Activated T-helper 1 cell treated with Interleukin-2 at 50 U/mL for 16 hours (primary cell): ENCODE results near the gene PLEKHB2.
"Not testable (repeated sequence)": the region's sequence is repeated elsewhere in the genome, so short reads cannot be mapped to it uniquely, and the experiment has no call there.

Experiments
- DNase-seq: peaks from one replicate; pipeline ENCODE4 v3.0.0-alpha.2; 2020; ENCODE audit warnings: low read depth

The PLEKHB2 gene

GRCh38 chr2:131105156-131105949, at the start of gene PLEKHB2:
PLEKHB2 (plus strand) TSS chr2:131105336; CDS start chr2:131120942, 15,606 bp downstream.
- DNase-seq: peak; percentile 91

- no peak for DNase-seq
Measured at GRCh38 chr2:131056204-131056931, 48.8 kb upstream of the PLEKHB2 start.

GRCh38 chr2:131056932-131057287, 48.2 kb upstream of the PLEKHB2 start:
- no peak for DNase-seq

GRCh38 chr2:131058214-131058843, 46.8 kb upstream of the PLEKHB2 start:
- no peak for DNase-seq

- no peak for DNase-seq
Measured at GRCh38 chr2:131058920-131059319, 46.2 kb upstream of the PLEKHB2 start.

DNA sequence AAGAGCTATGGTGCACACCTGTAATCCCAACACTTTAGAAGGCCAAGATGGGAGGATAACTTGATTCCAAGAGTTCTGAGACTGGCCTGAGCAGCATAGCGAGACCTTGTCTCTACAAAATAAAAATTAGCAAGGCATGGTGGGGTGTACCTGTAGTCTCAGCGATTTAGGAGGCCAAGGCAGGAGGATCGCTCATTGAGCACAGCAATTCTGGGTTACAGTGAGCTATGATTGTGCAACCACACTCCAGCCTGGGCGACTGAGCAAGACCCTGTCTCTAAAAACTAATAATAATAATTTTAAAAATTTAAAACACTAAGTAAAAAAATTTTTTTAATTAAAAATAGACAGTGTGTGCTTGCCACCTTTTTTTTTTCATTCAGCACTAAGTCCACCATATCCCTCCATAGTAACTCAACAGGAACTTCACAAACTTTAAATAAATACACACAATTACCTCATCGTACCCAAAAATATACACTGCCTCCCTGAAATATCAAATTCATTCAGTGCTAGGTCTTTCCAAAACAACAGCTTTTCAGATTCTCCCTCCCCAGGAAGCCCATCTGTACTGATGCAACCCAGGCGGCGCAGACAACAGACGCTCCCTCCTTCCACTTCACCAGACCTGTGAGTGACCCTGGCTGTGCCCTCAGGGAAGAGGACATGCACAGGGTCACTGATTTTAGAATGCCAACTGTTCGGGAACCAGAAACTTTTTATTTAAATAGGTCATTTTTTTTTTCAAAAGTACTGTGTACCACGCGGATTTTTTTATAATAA, 41.4 kb upstream of the PLEKHB2 start:
- DNase-seq: no peak

- no peak for DNase-seq
Measured at GRCh38 chr2:131064589-131065512, 40.3 kb upstream of the PLEKHB2 start.

GRCh38 chr2:131067465-131068125, 37.5 kb upstream of the PLEKHB2 start:
- no peak for DNase-seq

DNA sequence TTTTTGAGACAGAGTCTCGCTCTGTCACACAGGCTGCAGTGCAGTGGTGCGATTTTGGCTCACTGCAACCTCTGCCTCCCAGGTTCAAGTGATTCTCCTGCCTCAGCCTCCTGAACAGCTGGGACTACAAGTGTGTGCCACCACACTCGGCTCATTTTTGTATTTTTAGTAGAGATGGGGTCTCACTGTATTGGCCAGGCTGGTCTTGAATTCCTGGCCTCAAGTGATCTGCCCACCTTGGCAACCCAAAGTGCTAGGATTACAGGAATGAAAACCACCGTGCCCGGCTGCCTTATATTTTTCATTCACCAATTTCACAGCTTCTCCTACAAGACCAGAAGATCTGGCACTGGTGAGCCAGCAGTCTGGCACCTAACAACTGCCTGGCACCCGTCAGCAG, 37.0 kb upstream of the PLEKHB2 start:
- DNase-seq: not testable (repeated sequence)

GRCh38 chr2:131075578-131075977, 29.6 kb upstream of the PLEKHB2 start:
- DNase-seq: not testable (repeated sequence)

DNA sequence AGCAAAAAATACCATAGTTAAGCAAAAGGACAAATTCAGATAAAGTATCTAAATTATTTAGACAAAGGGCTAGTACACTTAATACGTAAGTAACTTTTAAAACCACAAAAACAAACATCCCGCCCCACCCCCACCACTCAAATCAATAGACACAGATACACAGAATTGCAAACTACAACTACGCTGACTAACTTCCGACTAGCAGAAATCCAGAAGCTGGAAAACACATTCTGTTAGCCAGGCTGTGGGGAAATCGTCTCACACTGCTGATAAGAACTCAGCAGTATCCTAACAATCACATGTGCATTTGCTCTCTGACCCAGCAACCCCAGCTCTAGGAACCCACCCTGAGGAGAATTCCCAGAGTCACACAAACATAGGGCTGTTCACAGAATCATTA, 28.4 kb upstream of the PLEKHB2 start:
- DNase-seq: no peak

DNA sequence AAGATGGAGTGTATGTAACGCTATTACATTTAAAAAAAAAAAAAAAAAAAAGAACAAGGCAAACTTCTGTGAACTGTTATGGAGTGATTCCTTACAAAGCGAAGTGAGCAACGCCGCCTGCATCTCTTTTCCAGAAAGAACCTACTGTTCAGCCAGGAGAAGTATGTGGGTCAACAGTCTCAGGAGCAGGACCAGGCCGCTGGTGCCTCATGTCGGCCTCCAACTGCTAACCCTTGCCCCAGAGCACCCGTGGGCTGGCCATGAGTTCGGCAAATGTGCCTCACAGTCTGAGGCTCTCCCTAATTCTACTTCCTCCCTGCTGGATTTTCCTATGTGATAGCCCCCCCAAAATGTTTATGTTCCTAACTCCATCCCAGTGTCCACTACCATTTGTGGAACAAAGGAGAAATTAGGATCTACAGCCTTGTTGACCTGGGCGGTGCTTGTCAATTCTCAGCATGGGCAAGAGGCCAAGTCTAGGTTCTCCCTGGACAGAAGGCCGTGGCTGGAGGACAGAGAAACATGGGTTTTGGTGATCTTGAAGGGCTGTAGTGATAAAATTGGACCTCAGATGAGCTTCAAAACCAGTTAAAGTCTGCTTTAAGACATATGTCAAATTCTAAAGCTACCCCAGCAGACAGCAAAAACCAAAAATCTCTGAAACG, 27.8 kb upstream of the PLEKHB2 start:
- DNase-seq: no peak

- no peak for DNase-seq
Measured at GRCh38 chr2:131077966-131078365, 27.2 kb upstream of the PLEKHB2 start.

DNA sequence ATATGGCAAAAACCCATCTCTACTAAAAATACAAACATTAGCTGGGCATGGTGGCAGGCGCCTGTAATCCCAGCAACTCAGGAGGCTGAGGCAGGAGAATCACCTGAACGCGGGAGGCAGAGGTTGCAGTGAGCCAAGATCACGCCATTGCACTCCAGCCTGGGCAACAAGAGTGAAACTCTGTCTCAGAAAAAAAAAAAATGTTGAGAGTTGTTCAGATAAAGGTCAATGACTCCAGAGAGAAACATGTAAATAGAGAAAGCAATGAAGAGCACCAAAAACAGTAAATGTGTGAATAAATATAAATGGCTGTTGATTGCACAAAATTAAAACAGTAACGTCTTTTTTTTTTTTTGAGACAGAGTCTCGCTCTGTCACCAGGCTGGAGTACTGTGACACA, 25.2 kb upstream of the PLEKHB2 start:
- DNase-seq: not testable (repeated sequence)

GRCh38 chr2:131081190-131081589, 23.9 kb upstream of the PLEKHB2 start:
- no peak for DNase-seq

- DNase-seq: no peak
Measured at GRCh38 chr2:131085646-131086045, 19.5 kb upstream of the PLEKHB2 start.

DNA sequence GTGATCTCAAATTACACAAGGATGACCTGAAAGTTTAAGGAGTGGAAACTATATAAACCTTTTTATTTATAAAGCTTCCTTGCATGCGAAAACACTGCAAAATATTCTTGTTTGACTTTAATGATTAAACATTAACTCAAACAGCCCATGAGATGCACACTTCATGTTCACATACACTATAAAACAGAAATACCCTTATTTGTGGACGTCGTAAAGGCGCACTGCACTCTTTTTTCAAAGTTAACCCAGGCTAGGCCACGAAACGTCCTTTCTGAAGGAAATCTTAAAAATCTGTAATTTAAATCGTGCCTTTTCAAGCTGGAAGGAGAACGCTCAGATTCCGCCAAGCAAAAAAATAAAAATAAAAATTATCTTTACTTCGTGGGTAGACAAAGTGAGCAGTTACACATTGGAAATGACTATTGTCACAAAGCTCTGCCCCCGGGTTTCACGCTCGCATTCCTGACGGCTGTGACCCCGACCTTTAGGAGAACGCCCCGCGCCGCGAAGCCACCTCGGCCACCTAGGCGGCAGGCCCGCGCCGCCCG, 12.6 kb upstream of the PLEKHB2 start:
- DNase-seq: no peak

DNA sequence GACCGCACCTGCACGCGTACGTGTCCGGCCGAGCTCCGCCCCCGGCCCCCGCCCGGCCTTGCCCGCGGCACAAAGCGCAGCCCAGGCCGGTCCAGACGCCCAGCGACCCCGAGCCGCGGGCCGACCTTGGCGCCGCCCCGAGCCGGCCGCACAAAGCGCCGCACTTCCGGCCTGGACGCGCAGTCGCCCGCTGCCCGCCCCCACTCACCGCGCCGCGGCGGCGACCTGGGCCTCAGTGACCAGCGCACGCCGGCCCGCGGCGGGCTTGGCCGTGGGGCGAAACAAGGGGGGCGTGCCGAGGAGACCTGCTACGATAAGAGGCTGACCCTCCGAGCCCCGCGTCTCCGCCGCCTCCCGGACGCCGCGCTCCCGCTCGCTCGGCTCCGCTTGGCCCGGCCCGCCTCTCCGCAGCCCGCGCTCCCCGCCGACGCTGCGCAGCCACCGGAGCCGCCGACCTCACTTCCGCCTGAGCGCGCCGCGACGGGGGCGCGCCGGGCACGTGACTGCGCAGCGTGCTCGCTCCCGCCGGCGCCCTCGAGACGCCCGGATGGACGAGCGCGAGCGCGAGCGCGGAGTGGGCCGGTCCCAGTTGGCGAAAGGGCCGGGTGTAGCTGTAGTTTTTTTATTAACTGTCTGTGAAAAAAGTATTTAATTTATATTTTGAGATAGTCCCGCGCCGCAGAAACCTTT, 12.0 kb upstream of the PLEKHB2 start, which contains the start of gene FAM168B:
TSS of gene FAM168B (minus strand) at position 455 of the 690 bp plus-strand sequence. CDS start 10,814 bp downstream, outside the sequence.
- peak; percentile 85 for DNase-seq
